ENCODE data around the gene EDNRB. TPM values are rescaled to one million over a fixed set of nuclear protein-coding genes. Genes with fewer than 3 reads are reported as not detected.
A peak's percentile ranks its signal among the peaks of the same experiment; 100 is the strongest.
"Not testable (repeated sequence)": the region's sequence is repeated elsewhere in the genome, so short reads cannot be mapped to it uniquely, and the experiment has no call there.

The EDNRB gene
- total RNA-seq, 2 donors from 2014 or later, result not detected

DNA sequence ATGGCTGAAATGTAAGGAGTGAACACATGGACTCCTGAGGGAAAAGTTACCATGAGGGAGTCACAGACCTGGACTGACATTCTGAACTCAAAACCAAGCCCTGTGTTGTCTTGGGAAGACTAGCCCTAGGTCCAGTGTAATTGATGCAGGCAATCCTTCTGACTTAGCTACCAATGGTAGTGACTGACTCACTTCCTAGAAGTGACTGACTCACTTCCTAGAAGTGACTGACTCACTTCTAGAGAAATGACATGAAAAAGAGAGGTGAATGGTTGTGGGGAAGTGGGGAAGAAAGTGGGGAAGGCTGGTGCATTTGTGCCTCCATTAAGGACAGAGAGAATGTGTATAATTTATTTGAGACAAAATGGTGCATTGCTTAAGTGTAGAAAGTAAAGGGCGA lies 49.9 kb downstream of the EDNRB start:
- ATAC-seq (peak; percentile 70 to 85), DNase-seq (ENCODE audit: low spot score in 2 of 2) (no peak)
- Mint-ChIP-seq H3K27ac (peak overlapping the region in 1 of 2 donors; percentile 33), H3K9me3 (peaks cover 5 to 12% of the 10 kb centered on the region in 2 donors), H3K36me3 (peaks cover 11 to 13% of the 10 kb centered on the region in 2 donors)

DNA sequence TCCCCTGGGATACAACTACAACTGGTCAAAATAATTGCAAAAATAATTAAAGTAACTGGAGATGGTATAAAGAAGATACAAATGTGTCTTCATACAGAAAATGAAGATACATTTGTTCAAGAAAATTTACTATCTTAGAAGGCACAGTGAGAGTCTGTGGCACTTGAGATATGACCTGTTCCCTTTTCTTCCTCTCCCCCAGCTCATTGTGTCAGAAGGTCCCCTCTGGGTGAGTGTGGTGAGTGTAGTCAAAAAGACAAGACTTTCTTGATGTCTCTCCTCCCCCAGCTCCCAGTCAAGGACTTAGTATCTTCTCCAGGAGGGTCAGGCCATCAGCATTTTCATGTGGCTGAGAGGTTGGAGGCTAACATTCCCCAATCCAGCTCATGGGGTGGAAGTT lies 51.7 kb downstream of the EDNRB start:
- H3K9me3 Mint-ChIP-seq, result peaks cover 4 to 5% of the 10 kb centered on the region in 2 donors
- H3K27ac Mint-ChIP-seq, result no peak overlapping the region
- DNase-seq (ENCODE audit: low spot score in 2 of 2) (no peak), ATAC-seq (no peak)
- peaks cover 5 to 13% of the 10 kb centered on the region in 2 donors for H3K36me3 Mint-ChIP-seq

DNA sequence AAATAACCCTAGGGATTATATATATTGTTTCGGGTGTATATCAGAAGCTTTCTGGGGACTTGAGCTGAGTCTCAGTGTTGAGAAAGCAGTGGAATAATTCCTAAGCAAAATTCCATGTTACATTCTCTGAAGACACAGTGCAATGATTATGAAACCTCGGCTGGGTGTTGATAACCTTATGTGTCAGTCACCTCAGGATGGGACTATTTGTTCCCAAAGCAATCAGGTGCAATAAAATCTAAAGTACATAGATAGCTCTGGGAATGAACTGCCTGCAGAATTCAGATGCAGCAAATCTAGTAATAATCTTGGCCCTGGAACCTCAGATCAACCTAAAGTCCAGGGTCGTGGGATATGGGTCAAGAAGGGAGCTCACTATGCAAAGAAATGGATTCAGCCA lies 53.0 kb downstream of the EDNRB start:
- peaks cover 5 to 13% of the 10 kb centered on the region in 2 donors for H3K36me3 Mint-ChIP-seq
- ATAC-seq (no peak), DNase-seq (ENCODE audit: low spot score in 2 of 2) (no peak)
- H3K27ac Mint-ChIP-seq, result no peak overlapping the region
- H3K9me3 Mint-ChIP-seq, result peaks cover 4 to 5% of the 10 kb centered on the region in 2 donors

DNA sequence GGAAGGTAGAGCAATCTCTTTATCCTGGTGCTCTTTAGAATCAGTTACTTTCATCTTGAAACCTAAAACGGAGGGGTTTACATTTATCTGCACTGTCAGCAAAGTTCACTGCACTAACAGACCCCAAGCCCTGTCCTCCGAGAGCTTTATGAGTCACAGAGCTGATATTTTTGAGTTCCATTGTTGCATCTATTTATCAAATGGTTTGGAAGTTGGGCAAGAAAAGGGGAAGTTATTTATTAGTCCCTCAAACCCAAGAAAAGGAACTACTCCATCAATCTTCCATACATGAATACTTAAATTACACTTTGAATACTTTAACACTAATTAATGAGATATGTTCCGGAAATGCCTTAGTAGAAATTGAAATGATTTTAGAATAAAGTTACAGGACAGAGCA lies 55.5 kb downstream of the EDNRB start:
- ATAC-seq, result no peak

DNA sequence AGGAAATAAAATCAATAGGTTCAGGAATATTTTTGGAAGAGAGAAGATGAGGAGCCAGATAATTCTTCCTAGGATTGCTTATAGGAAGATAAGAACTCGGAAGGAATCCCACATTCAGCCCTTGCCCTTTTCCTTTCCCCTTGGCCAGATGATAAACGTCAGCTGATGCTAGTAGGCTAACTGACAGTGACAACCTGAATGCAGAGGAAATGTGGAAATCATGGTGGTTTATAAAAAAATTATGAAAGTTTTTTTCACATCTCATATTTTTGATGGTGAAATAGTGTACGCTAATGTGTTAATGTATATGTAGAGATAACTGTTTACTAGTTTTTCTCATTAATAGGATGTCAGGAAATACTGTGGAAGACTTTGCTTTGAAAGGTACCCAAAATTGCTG lies 56.9 kb downstream of the EDNRB start:
- H3K9me3 Mint-ChIP-seq, result no peaks in the 10 kb centered on the region
- H3K27ac Mint-ChIP-seq, result no peak overlapping the region
- H3K36me3 Mint-ChIP-seq, result no peaks in the 10 kb centered on the region
- no peak for DNase-seq (ENCODE audit: low spot score in 2 of 2)
- ATAC-seq, result no peak

More for the DNA sequence above, 55.5 kb downstream of the EDNRB start:
- Mint-ChIP-seq H3K36me3 (peaks cover 5 to 8% of the 10 kb centered on the region in 2 donors), H3K9me3 (no peaks in the 10 kb centered on the region), H3K27ac (no peak overlapping the region)
- DNase-seq (ENCODE audit: low spot score in 2 of 2), result no peak

DNA sequence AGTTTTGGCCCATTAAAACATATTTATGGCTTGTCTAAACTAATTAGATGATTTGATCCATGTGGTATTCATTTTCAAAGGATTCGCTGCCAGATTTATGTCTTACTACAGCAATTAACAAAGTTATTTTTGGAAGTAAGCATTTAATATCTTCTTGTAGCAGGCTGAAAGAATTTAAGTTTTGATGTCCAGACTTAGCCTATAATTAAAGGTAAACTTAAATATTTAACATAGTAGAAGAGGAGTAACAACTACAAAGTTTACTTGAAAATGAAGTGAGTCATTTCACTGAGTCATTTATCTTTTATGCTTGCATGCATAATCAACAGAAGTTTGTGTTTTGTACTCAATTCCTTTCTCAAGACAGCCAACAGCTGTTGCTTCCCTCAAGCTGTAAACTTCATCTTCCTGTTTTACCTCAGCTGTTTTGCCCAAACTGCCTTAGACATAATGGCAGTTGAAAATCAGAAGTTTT lies 58.1 kb downstream of the EDNRB start:
- H3K9me3 Mint-ChIP-seq, result no peaks in the 10 kb centered on the region
- no peaks in the 10 kb centered on the region for H3K36me3 Mint-ChIP-seq
- ATAC-seq, result peak in 1 of 2 donors; percentile 32
- H3K27ac Mint-ChIP-seq, result no peak overlapping the region
- no peak for DNase-seq (ENCODE audit: low spot score in 2 of 2)

DNA sequence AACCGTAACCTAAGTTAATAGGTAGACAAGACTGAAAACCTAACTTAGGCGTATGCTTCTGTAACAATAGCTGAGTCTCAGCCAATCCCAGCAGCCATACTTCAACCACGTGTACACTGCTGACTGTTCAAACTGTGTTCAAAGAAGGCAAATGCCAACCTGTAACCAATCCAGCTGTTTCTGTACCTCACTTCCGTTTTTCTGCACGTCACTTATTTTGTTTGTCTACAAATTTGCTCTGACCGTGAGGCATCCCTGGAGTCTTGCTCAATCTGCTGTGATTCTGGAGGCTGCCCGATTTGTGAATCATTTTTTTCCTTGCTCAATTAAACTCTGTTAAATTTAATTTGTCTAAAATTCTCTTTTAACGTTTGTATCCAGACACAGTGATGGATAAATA lies 59.2 kb downstream of the EDNRB start:
- no peak overlapping the region for H3K27ac Mint-ChIP-seq
- H3K9me3 Mint-ChIP-seq, result no peaks in the 10 kb centered on the region

DNA sequence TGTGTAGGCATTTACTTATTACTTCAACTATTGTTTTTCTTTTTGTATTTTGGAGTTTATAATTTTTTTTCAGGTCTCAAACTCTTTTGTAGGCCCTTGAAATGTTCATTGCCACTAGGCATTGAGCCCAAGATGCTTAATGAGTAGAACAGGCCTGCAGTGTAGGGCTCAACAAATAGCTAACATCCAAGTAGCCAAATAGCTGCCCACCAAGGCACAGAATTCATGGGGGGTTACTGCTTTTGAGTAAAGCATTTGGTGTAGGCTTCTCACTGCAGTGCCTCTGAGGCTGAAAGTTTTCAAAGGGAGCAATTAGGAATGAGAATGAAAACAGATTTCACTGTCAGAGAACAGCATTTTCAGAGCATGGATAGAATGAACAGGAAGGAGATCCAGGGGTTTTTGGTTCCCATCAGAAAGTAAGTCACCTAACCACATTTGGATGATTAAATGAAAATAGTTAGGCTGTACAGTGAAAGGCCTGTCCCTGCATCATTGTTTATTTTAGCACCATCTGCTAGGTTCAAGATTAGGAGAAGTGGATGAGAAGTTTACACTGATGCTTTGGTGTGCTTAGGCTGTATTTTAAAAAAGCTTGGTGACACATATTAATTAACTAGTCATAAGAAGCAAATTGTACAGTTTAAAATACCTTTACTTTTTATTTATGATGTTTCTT lies 61.0 kb downstream of the EDNRB start:
- H3K27ac Mint-ChIP-seq, result no peak overlapping the region
- no peaks in the 10 kb centered on the region for H3K36me3 Mint-ChIP-seq
- no peak for DNase-seq (ENCODE audit: low spot score in 2 of 2)
- no peaks in the 10 kb centered on the region for H3K9me3 Mint-ChIP-seq
- ATAC-seq, result no peak

More for the DNA sequence above, 59.2 kb downstream of the EDNRB start:
- DNase-seq (ENCODE audit: low spot score in 2 of 2) (no peak), ATAC-seq (no peak)
- H3K36me3 Mint-ChIP-seq, result no peaks in the 10 kb centered on the region

DNA sequence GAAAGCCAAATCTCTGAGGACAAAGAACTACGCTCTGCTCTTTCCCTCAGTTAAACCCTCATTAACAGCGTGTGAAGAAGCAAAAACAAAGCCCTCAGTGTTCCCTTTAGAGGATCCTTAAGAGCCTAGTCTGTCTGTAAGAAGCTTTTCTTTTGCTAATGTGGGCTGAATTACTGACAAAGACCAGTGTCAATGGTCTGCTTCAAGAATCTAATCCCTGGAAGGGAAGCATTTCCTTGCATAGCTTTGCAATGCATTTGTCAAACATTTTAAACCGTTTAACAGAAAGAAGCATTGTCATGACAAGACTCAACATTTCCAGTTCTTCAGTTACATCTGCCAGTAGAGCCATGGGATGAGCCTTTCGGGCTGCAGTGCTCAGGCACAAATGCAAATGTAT lies 64.9 kb downstream of the EDNRB start:
- no peak for ATAC-seq
- Mint-ChIP-seq H3K36me3 (no peaks in the 10 kb centered on the region), H3K9me3 (no peaks in the 10 kb centered on the region), H3K27ac (no peak overlapping the region)
- DNase-seq (ENCODE audit: low spot score in 2 of 2), result no peak

DNA sequence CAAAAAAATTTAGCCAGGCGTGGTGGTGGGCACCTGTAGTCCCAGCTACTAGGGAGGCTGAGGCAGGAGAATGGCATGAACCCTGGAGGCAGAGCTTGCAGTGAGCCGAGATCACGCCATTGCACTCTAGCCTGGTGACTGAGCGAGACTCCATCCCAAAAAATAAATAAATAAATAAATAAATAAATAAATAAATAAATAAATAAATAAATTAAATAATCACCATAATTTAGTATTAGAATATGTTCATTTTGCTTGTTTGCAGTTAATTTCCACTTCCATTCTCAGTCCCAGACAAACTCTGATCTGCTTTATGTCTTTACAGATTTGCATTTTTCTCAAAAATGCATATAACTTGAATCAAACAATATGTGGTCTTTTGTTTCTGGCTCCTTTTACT lies 70.6 kb downstream of the EDNRB start:
- not testable (repeated sequence) for DNase-seq (ENCODE audit: low spot score in 2 of 2); ATAC-seq; H3K36me3 Mint-ChIP-seq; H3K9me3 Mint-ChIP-seq; H3K27ac Mint-ChIP-seq

DNA sequence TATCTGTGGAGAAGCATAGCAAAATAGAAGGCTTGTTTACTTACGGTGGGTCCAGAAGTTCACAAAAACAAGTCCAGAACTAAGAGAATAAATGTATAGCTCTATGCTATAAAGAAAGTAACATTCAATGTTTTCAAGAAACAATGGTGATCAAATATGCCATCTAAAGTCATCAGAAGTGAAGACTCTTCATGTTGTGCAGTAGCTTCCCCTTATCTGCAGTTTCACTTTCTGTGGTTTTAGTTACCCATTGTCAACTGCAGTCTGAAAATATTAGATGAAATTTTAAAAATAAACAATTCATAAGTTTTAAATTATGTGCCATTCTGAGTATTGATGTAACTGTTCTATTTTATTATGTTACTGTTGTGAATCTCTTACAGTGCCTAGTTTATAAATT lies 72.5 kb downstream of the EDNRB start:
- ATAC-seq (no peak), DNase-seq (ENCODE audit: low spot score in 2 of 2) (no peak)
- Mint-ChIP-seq H3K27ac (no peak overlapping the region), H3K9me3 (peaks cover 0 to 3% of the 10 kb centered on the region in 2 donors), H3K36me3 (no peaks in the 10 kb centered on the region)

Other genes with a start within 250 kb of the EDNRB start
- gene SLAIN1, start 221.1 kb downstream of the EDNRB start, total RNA-seq, result 10 to 100 TPM; 12.1 to 41.2 TPM

Data from activated naive CD4-positive, alpha-beta T cell treated with anti-CD3 and anti-CD28 coated beads, Interleukin-2, amount 50 U/mL, for 72 hours (primary cell).